NCI-H1048 (cell line): ENCODE data around the gene HOXA10.

Experiments
- DNase-seq: peaks from one replicate; lab custom pipeline; 2025; lab: John Stamatoyannopoulos, UW

The HOXA10 gene

DNA sequence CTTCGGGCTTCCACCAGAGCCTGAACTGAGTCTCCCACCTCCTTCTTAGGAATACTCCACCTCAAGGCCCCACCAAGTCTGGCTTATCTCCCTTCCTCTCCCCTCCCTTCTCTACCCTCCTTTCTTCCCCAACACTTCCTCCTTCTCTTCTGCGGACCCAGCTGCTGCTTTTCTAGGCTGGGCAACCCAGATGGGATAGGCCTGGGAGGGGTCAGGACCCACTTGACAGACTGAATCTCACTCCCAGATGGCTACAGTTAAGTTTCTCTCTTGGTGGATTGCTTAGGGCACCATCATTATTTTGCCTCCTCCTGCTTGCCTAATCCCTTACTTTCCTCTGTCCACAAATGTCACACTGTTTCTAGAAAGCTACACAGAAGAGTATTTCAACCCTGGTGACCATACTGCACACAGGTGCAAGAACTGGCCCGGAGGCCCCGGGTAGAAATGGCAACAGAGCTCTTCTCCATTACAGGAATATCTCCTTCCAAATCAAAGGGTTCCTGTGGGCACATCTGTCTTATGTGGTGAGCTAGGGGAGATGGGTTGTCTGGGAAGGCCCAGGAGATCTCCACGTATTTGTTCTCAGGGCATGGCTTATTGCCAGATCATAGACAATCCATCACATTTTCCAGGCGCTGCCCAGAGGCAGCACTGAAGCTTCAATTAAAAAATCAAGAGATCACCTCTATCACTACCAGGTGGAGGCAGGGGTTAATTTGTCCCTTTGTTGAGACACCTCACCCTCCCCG is 16.1 kb upstream of the HOXA10 start:
- DNase-seq, result no peak

DNA sequence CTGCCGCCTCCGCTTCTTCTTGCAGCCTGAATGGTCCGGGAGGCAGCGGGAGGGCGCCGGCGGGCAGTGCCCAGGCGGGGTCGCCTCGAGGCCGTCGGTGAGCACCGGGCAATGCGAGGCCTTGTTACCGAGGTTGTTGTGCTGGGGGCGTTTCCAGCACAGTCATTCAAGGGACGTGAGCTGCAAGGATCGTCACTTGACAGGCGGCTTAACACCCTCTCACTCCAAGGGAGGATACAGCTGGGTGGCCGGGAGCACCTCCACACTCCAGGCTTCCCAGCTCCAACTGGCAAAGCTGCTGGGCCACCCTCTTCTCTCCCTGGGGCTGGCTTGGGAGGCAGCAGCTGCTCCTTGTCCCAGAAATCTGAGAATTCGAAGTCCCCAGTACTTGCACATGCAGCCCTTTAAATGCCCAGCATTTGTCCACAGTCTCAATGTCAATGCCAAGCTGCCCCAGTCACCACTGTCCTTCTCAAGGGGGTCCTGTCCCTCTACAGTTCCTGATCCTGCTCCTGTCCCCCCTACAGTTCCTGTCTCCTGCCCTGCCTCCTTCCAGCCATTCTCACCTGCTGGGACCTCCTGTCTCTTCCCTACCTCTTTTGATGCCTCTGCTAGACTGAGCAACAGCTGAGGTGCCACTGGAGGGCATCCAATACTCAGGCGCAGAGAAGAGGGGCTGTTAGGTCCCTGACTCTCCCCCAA is 15.3 kb upstream of the HOXA10 start:
- no peak for DNase-seq

DNA sequence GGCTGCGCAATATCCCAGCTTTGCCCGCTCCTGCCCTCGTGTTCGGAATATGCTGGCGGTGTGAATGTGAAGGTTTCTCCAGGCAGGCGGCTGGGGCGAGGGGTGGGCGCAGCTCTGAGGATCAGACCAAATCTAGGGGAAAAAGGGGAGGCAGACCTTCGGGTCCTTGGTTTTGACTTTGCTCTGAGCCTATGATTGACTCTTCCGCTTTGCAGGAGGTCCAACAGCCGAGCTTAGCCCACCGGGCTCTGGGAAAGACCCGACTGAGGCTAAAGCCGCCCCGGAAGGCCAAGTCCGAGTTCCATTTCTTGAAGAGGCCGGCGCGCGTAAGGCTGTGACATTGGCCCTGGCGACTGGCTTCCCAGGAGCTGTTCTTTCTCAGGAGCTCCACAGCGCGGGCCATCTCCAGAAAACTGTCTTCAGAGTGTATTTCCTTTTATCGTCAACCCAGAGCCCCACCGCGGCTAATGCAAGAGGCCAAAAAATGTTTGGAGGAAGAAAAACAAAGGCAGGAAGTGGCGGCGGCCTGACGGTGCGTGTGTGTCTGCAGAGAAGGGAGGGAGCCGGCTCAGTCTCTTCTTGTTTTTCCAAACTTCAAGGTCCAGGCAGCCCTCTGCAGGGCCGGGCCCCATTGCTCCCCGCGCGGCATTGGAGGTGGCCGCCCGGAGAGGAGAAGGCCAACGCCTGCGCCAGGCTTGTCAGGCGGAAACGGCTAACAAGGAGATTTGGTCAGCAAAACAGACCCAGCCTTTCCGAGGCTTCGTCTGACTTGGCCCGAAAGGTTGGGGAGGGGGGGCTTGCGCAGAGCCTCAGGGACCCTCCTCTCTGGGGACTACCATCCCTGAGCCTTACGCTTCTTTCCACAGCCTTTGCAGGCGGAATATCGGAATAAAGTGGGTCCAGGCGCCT is 14.5 kb upstream of the HOXA10 start:
- no peak for DNase-seq

DNA sequence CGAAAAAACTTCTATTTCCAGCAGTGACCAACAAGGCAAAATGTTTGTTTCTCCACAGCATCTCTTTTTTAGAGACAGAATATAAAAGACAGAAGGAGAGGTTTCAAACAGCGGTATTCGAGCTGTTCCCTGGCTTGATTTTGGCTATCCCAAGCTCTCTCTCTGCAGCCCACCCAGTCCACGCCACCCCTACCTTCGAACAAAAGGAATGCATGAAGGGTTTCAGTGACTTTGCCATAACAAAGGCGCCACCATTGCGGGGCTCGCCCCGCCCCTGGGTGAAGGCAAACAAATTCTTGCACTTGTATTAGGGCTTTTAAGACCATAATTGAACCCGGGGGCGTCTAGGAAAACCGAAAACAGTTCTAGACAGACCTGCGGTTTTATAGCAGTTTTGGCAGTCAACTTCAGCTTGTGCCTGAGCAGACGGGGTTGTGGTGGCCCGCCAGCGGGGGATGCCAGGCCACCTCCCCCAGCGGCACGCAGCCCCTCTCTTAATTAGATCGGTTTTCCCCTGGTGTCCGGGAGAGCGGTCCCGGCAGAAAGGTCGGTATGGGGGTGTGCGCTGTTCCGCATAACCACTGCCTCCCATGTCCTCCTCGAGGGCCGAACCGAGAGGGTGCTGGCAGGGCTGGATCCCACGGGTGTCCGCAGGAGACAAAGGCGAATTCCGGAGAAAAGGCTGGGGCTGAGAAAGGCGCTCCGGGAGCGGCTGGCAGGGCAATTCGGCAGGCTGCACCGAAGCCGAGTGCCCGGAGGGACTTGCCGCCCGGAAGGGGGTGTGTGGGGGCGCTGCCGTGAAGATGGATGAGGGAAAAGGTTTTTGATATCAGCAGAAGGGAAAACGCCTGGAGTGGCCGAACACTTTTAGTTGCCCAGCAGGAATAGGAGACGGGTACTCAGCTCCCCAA is 13.6 kb upstream of the HOXA10 start:
- DNase-seq, result peak; percentile 58

DNA sequence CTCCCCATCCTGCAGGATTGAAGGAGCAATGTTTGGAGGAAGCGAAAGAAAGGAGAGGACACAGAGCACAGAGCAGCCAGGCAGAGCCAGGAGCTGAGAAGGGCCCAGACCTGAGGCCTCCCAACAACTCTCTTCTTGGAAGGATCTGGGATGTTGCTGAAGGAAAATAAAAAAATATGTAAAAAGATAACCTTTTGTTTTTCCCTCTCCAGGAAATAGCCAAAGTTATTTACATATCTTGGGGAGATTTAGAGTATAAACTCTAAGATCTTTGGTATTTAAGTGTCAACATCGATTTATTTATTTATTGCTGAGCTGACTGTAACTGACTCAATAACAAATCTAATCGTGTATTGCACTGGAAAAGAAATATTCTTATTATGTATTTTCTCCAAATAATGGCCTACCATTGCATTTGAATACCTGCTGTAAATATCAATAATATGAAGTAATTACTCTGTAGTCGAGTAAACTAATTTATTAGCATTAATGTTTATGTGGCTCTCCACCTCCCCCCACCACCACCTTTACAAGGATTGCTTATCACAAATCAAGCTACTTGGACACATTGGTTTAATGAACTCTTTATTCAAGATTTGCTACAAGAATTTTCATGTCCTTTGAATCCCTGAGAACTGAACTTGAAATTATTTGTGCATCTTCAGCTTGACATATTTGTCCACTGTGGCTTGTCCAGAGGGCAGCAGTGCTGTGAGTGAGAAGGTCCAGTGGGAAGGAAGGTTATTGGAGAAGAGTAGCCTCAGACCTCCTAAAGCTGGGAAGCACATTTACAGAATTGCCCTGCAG is 12.8 kb upstream of the HOXA10 start:
- DNase-seq, result no peak

DNA sequence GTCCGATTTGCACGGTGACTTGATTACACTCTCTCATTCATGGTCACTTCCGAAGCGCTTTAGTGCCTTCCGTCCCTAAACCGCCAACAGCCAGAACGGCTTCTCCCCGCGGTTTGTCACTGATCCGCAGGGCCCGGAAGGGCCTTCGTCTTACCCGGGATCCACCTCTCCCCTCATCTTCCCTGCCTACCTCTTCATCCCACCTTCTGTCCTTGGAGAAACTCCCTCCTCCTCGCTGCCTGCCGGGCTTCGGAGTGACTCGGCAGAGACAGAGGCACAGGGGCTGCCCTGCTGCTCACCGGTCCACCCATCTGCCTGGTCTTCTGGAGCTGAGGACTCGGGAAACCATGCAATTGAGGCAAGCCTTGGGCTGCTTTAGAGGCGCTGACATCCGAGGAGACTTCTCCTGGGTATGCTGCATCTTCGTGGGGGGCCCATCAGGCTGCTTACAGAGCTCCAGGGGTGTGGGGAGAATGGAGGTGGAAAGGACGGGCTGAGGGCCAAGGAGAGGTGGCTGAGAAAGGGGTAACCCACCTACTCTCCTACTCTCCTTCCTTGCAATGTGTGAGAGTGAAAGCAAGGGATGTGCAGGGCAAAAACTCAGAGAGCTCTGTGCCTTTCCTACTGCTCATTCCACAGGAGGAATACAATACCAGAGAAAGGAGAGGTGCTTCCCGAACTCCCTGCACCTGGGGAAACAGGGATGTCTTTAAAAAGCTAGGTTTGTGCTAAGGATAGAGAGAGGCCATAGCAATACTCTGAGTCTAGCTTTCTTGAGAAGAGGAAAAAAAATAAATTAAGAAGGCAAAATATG is 11.9 kb upstream of the HOXA10 start:
- DNase-seq, result no peak

DNA sequence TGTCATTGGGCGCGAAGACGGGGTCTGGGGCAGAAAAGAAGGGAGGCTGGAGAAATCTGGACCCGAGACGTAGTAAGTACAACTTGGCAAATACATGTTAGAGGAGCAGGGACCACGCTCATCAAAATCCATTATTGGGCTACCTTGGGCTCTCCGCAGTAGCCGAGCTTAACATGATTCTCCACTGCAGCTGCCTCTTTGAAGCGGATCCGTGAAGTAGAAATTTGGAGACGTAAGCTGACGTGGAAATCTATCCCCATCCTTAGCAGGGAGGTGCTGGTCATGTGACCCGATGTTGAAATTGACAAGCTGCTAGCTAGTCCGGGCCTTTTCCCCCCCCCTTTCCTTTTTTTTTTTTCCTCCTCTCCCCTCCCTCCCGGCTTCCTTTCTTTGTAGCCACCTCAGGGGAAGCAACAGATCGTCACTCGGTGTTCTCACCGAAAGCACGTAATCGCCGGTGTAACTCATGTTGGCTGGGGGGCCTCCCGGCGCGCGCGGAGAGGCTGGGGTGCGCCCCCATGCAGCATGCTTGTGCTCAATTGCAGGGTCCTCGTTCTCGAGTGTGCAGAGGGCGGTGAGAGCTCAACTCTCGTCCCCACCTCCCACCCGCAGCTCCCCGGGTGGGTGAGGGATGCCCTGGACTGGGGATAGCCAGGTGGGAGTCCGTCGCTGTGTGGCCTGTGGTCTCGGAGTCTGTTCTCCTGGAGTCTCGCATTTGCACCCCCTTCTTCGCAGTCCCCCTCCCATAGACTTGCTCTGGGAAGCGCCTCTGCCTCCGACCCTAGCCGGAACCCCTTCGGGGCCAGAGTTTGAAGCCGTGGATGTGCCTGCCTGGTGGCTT is 11.1 kb upstream of the HOXA10 start, which contains the start of gene HOXA11:
Gene HOXA11 (minus strand): TSS at position 220 of the 841 bp plus-strand sequence. CDS start 88 bp downstream, at position 132.
- no peak for DNase-seq

DNA sequence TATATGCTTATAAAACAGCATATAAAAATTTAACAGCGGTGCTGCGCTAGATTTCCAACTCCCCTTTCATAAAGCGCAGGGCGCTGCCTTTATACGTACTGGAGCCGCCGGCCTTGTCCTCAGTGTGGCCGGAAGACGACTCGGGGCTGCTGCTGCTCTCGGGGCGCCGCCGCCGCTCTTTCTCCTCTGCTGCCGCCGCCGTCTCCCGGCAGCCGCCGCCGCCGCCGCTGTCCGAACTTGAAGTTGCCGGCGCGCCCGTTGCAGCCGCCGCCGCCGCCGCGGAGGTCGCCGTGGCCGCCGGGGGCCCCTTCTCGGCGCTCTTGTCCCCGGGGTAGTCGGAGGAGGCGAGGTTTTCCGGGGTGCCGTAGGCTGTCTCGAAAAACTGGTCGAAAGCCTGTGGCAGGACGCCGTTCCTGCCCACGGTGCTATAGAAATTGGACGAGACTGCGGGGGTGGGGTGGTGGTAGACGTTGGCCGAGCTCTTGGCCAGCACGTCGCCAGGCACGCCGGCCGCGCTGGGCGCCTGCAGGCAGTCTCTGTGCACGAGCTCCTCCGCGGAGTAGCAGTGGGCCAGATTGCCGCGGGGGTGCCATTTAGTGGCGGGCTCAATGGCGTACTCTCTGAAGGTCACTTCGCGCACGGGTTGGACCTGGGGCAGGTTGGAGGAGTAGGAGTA is 10.4 kb upstream of the HOXA10 start:
- DNase-seq, result no peak

DNA sequence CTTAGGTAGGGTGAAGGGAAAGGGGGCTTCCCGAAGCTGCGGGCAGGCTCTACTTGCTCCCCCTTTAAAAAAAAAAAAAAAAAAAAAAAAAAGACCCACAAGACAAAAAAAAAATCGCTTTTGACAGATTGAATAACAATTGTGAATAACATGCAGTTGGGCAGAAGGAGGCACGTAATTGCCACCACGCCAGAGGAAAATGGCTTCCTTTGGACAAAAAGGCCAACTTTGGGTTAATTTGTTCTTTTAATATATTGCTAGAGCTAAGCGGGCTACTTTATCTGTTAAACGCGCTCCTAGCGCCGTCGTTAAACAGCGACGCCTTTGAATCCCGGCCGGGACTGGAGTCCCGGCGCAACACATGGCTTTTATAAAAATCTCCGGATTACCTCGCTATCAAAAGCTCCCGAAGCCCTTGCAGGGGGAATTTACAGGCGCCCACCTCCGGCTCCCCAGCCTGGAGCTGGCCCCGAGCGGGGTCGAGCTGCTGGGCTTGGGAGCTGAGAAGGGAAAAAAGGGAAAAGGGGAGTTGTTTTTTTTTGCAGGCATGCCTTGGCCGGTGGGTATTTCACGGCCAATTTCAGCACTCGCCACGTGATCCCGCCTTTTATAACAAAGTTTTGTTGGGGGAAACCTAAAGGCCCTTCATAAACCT is 9.7 kb upstream of the HOXA10 start:
- no peak for DNase-seq

DNA sequence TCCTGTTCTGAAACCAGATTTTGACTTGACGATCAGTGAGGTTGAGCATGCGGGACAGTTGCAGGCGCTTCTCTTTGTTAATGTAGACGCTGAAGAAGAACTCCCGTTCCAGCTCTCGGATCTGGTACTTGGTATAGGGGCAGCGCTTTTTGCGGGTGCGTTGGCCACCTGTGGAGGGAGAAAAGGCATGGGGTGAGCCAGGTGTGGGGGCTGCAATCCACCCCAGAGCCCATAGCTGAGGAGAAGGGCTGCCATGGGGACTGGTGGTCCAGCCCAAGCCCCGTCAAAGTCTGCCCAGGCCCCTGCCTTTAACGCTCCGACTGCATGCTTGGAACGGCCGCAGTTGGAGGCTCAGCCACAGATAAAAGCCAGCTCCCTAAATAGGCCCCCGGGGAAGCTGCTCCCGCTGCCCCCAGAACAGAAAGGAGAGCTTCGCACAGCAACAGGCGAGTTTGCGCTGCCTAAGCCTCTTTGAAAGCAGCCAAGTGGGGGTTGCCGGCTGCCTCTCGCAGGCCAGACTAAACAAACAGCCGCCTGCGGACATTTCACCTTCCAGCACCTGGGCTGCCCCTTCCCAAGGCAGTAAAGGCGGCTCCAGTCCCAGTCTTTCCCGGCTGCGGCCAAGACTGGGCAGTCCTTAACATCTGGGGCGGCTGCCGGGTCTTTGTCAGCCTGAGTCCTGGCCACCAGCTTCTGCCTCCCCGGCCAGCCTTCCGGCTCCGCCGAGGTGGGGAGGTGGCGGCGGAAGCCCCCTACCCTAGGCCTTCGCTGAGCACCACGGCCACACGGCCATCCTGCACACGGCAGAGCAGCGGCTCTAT is 9.0 kb upstream of the HOXA10 start:
- DNase-seq, result no peak

DNA sequence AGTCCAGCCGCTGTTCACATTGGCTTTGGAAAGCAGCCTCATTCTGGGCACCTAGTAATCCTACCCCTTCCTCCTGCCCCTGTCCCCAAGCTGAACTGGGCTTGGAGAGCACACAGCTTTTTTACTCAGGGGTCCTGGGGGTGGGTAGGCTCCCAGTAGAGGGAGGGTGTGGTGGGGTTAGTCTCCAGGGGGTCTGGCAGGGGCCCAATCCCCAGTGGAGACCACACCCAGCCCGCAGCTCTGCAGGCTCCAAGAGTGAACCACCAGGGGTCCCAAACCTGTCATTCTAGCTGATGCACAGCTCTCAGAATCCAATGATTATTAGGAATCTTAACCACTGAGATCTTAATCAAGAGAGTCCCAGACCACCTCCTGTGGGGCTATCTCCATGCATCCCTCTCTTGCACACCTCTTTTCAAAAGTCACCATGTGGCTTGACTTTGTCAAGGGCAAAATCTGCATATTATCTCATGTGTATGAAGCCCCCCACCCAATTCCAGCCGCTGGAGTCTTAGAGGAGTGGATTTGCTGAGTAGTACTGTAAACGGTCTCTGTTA is 8.2 kb upstream of the HOXA10 start:
- no peak for DNase-seq

DNA sequence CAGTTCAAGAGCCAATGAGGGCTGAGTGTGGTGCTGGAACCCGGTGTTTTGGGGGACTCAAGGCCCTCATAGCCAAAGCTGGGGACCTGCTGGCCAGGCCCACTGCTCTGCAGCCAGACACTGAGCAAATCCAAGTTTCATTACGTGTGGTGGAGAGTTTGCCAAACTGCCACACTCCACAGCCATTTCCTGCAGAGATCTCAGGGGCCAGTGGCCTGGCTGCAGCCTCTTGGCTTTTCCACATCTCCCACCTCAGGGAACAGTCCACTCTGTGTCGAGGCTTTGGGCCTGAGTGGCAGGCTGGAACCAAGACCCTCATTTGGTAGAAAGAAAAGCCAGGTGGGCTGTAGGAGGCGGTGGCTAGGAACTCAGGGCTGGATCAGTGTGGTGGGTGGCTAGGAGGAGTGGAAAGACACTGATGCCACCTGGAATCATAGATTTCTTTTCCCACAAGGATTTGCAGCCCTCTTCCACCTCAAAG is 7.7 kb upstream of the HOXA10 start:
- DNase-seq, result no peak

DNA sequence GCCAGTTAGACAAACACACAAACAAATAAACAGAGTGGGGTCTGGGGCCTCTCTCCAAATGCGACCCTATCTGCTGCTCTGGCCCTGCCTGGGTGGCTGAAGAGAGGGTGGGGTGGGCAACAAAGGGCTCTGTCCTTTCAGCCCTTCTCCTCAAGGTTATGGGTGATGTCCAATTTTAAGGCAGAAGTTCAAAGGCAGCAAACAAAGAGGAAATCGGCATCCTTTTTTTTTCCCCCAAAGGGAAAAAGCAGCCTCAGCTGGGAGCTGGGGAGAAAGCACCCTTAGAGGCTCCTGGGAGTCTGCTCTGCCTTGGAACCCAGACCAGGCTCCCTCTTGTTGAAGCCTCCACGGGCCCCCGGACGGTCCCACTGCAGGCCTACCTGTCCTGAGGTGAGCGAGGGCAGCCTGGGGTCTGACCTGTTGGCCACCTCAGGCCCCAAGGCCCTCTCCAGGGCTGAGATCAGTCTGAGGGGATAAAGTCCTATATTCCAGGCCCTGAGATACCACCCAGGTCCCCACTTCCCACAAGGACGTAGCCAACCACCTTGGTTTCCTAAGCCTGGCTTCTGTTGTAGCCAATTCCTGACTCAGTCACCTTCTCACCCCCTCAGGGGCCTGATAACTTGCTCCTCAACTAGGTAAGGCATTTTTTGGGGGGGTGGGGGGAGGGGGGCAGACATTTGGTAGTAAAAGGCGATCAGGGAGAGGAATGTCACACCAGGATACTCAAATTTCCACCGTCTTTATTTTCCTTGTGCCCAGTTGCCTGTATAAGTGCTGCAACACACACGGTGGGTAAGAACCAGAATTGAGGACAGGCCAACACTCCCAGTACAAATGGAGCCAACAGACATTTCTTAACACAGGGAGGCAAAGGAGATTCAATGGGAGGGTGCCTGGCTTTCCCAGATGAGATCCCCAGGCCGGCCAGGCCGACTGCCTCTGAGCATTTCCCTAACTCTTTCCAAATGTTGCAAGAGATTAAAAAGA is 6.6 kb upstream of the HOXA10 start:
- no peak for DNase-seq

DNA sequence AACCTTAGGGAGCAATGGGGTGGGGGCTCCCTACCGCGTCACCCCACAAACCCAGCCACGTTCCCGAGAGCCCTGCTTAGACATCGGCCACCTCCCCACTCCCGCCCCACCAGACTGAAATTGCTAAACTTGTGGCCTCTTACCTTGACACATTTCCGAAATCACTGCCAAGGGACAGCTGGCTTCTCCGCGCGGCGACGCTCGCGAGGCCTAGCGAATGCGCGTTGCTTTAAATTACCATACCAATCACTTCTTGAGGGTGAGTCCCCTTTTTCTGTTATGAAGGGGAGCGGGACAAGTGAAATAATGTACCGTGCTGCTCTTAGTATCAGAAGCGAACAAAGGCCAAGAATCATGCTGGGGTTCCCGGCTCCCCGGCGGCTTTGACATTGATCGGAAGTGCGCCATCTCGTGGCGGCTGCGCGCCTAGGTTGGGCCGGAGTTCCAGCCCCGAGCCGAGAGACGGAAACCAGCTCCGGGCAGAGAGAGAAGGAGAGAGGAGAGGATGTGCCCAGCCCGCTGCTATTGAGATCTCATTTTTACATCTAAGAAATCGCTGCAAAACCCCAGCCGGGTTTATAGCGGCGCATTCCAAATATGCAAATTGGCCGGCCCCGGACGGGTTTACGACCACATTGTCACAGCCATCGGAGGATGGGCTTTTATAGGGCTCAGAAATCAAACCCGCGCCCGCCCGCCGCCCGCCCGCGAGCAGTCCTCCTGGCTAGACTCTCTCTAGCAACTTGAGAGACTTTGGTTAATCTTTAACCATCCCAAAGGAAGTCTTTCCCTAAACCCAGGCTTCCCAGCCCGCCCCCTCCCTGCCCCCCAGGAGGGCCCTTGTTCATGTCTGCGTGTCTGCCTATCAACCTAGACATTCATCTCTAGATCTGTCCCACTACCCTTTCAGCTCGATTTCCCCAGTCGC is 5.6 kb upstream of the HOXA10 start:
- DNase-seq, result peak; percentile 69
